ENCODE measurements around the gene SDHB.

The SDHB gene

GRCh38 chr1:16986560-16986959 lies 67.3 kb downstream of the SDHB start:
- no peak for DNase-seq (ENCODE audit: low spot score)

DNA sequence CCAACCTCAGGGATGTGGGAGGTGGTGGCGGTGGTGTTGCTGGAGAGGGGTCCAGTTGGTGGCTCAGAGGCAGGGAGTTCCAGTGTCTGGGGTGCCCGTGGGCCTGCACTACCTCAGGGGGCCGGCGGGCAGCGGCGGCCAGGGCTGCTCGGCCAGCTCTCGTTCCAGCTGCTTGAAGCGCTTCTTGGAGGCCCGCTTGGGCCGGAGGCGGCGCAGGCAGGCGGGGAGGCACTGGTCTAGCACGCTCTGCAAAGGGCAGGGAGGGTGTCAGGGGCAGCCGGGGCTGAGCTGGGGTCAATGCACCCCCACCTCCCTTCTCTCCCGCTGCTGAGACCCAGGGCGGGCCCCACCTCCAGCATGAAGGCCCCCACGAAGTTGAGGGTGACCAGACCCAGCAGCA lies 67.7 kb downstream of the SDHB start:
- no peak for DNase-seq (ENCODE audit: low spot score)

- DNase-seq (ENCODE audit: low spot score) = no peak
Observed at GRCh38 chr1:16984717-16985116, 69.1 kb downstream of the SDHB start.

- DNase-seq (ENCODE audit: low spot score) = no peak
Observed at GRCh38 chr1:16983649-16984048, 70.2 kb downstream of the SDHB start.

- no peak for DNase-seq (ENCODE audit: low spot score)
Observed at GRCh38 chr1:16982902-16983301, 70.9 kb downstream of the SDHB start.

DNA sequence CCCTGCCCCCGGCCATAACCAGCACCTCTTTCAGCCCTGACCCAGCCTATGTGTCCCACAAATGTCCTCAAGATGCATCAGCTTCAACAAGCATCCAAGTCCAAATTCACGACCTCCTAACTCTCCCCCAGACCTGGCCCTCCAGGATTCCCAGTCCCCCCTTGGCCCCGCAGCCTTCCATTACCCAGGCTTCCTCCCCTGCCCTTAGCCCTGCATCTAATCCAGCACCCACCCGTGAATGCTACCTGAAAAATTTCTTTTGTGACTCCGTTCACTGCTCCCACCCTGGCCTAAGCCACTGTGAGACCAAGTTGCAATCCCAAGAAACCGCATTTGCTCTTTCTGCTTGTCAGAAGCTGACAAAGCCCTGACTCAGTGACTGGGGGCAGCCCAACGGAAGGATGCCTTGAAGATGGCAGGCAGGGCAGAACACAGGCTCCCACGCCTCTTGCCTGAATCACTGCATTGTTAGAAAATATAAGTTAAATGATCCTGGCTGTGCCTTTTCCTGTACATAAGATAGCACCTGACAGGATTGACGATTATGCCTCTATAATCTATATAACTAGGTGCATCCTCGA lies 72.5 kb downstream of the SDHB start:
- no peak for DNase-seq (ENCODE audit: low spot score)

DNA sequence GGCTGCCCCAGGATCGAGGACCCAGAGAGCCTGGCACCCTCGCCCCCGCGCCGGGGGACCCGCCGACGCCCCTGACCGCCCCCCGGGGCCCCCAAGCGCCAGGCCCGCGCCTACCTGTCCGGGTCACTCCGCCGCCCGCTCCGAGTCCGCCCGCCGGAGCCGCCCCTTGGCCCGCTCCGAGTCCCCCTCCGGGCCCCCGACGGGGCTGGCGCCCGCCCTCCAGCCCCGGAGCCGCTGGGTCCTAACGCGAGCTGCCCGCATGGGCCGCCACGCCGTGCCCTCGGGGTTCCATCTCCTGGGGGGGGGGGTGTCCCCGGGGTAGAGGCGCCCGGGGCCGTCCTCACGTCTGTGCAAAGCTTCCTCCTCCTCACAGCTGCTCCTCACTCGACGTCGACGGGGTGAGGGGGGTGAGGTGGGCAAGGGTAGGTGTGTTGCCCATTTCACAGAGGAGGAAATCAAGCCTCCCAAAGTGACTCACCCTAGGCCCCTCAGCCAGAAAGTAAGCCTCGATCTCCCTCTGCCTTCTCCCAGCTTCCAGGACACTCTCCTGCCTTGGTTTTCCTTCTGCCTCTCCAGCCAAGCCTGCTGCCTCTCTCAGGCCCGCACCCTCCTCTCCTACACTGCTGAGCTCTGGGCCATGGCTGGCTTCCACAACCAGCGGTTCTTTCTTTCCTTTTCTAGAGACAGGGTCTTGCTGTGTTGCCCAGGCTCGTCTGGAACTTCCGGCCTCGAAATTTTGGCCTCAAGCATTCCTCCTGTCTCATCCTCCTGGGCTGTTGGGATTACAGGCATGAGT lies 73.2 kb downstream of the SDHB start, which contains the start of gene MFAP2:
TSS of gene MFAP2 (minus strand) at position 148 of the 796 bp plus-strand sequence. CDS start 2,347 bp downstream, outside the sequence.
- DNase-seq (ENCODE audit: low spot score) = no peak

DNA sequence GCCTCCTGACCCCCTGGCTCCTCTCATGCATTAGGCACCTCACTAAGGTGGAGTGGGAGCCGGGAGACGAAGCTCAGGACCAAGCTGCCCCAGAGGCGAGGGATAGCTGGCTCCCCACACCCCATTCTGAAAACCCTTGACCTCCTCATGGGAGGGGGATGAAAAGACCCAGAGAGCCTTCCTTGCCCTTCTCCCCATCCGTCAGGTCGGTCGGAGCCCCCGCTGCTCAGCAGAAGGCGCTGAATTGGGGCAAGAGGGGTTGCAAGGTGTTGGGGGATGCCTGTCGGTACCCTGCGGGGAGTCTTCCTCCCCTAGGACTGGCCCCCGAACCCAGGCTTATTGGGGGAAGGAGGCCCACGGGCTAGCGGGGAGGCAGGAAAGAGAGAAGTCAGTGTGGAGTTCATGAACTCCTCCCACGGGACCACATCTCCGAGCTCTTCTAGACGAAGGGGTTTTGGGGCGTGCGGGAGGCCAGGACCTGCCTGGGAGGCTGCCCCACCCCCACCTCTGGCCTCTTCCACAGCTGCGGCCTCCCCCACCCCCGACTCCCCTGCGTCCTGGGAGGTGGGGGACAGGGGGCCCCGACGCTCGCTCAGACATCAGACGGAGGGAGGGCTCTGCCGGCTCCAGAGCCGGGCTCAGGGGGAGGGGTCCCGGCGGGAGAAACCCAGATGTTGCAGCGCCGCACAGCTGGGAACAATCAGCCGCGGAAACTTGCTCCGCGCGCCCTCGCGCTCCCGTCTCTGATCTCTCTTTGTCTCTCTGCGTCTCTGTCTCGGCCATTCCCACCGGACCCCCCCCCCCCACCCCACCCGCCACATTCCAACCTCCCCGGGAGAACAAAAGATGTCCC lies 74.1 kb downstream of the SDHB start:
- no peak for DNase-seq (ENCODE audit: low spot score)

DNA sequence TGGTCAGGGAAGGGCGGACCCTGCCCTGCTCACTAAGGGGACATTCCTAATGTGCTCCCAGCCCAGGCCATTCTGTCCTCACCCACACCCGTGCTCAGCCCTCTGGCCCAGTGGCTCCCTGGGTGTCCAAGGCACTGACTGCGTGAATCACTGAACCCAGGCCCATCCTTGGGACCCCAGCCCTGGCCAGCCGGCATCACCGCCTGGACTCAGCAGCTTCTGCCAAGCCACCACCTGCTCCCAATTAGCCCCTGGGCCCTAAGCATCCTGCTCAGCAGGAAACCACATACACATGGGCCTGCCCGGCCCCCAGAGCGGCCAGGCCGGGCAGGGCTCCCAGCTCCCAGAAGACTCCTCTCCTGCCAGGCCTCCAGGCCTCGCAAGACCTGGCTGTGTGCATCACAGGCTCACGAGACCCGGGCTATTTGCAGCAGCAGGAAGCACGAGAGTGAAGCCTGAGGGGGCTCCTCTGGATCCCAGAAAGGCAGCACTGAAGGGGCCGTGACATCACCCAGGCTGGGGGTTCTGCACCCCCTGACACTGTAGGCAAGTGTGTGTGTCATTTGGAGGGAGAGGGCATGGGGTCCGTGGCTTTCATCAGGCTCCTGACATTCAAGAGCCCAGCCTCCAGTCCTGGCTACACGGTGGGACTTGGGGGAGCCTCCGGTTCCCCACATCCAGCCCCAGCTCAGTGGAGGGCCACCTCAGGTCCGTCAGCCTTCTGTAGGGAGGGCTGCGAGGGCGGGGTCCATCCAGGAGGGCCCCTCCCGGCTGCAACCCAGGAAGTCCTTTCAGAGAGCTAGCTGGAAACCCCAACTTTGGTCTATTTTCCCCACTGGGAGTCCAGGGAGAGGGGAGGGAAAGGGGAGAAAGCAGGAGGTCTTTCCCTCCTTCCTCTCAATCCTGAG lies 75.0 kb downstream of the SDHB start:
- DNase-seq (ENCODE audit: low spot score) = no peak

- no peak for DNase-seq (ENCODE audit: low spot score)
Observed at GRCh38 chr1:16978139-16978538, 75.7 kb downstream of the SDHB start.

- no peak for DNase-seq (ENCODE audit: low spot score)
Observed at GRCh38 chr1:16977377-16977776, 76.5 kb downstream of the SDHB start.

GRCh38 chr1:16976966-16977365 lies 76.9 kb downstream of the SDHB start:
- DNase-seq (ENCODE audit: low spot score) = no peak

DNA sequence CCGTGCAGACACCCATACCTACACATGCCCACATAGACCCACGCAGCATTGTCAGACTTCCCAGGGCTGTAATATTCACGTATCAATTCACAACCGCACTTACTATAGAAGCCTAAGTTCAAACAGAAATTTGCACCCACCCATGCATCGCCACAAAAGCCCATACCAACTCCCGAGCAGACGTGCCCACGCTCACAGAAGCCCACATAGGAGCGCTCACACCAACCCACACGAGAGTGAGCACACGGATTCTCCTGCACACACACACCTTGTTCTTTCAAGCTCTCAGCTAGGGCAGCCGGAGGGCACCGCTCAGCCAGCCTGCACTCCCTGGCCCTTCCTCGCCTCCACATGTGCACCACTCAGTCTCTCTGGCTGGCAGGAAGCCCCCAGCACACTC lies 78.0 kb downstream of the SDHB start:
- no peak for DNase-seq (ENCODE audit: low spot score)

DNA sequence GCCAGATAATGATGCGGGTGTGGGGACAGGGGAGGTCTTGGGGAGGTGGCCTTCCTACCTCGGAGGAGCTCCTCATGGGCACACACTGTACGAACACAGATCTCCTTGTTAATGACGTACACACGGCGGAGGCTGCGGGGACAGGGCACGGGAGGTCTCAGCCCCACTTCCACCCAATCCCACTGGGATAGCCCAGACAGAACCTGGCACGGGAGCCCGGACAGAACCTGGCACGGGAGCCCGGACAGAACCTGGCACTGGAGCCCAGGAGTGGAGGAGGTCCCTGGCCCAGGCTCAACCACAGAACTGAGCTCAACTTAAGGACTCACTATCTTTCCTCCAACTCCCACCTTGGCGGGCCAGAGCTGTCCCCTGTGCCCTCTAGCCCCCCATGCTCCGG lies 78.6 kb downstream of the SDHB start:
- DNase-seq (ENCODE audit: low spot score) = no peak

- DNase-seq (ENCODE audit: low spot score) = no peak
Observed at GRCh38 chr1:16973215-16973614, 80.6 kb downstream of the SDHB start.

- no peak for DNase-seq (ENCODE audit: low spot score)
Observed at GRCh38 chr1:16972189-16972895, 81.5 kb downstream of the SDHB start.

- no peak for DNase-seq (ENCODE audit: low spot score)
Observed at GRCh38 chr1:16971341-16972188, 82.3 kb downstream of the SDHB start.

DNA sequence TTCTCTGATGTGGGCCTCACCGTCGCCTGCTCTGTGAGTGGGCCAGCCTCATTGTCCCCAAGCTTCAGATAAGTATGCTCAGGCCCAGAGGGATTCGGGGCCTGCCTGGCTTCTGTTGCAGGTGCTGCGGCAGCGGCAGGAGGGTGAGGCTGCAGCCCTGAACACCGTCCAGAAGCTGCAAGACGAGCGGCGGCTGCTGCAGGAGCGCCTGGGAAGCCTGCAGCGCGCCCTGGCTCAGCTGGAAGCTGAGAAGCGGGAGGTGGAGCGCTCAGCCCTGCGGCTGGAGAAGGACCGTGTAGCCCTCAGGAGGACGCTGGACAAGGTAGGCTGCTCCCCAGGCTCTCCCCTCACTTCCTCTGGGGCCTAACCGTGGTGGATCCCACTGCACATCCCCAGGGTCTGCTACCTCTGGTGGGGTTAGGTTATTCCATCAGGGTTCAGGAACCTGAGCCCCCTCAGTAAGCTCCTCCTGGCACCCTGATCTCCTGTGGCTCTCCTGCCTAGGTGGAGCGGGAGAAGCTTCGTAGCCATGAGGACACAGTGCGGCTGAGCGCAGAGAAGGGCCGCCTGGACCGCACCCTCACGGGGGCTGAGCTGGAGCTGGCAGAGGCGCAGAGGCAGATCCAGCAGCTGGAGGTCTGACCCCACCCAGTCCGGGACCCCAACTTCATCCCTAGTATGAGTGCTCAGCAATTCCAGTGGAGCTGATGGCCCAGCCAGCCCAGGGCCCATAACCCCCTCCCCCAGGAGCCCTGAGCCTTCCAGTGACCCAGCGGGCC lies 83.5 kb downstream of the SDHB start:
- DNase-seq (ENCODE audit: low spot score) = no peak

GRCh38 chr1:16969651-16970050 lies 84.2 kb downstream of the SDHB start:
- DNase-seq (ENCODE audit: low spot score) = no peak
